GM21529 (cell line): ENCODE data around the gene VAPA.
"Not testable (repeated sequence)": the region's sequence is repeated elsewhere in the genome, so short reads cannot be mapped to it uniquely, and the experiment has no call there.

ENCODE experiments used
- ATAC-seq: cut with Tn5 transposase; IDR thresholded peaks from one replicate; pipeline ENCODE4 v1.9.1; 2021; ENCODE audit not compliant: unreplicated experiment

Gene VAPA

DNA sequence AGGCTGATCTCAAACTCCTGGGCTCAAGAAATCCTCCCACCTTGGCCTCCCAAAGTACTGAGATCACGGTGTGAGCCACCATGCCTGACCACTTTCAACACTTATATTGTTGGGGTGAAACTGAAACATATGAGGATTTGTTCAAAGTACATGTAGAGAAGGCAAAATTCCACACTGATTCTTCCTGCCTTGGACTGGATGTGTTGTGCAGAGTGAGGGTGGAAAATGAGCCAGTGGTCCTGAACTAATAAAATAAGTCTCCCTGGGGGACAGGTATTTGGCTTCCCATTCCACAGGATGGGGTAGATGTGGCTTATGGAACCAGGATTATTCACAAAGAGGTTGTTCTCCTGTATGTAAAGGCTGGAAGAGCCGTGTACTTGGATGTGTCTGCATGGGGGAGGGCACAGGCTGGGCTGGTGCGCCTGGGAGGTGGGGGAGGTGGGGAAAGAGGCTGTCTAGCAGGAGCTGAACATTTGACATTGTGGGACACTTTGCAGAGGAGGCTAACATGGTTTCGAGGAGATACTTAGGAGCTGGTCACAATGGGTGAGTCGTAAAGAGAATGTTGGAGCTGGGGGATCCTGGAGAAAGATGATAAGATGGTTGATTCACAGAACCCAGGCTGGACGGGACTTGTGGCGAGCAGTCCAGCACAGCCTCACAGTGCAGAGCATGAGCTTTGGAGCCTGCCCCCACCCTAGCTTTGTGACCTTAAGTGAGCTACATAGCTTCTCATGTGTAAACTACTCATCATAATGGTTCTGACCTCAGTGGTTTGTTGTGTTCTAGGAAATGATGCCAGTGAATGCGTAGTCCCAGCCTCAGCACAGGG lies 28.4 kb upstream of the VAPA start, which contains the start of gene TXNDC2:
TSS of gene TXNDC2 (plus strand) at position 804 of the 835 bp plus-strand sequence. CDS start 708 bp downstream, outside the sequence.
- ATAC-seq: no peak

DNA sequence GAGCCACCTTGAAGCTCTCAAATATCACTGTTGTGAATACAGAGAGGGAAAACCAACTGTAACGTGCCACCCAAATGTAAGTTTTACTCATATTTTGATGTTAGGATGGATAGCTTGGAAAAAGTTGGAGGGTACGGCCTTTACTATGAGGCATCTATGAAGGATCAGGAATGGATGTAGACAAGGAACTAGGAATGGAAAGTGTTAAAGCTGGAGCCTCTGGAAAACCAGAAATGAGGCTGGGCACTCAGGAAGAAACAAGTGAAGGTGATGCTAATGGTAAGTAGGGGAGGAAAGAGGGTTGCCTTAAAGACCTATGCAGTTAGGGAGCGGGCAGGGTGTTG lies 27.8 kb upstream of the VAPA start:
- no peak for ATAC-seq

- ATAC-seq: no peak
Measured at GRCh38 chr18:9887992-9888391, 25.8 kb upstream of the VAPA start.

DNA sequence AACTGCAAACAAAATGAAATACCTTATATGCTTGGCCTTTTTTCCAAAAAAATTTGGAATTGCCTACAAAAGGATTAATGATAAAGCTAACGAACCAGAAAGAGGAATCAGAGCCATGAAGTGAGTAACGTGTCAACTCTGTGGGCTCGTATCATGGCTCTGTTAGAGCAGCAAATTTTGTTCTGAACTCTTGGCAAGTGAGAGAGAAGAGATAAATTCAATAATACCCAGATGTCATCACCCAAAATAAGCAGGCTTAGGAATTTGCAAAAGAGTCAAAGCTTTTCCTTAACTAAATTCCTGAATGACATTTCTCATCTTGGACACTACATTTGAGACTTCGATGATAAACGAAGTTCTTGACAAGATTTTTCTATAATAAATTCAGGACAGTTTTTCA lies 23.6 kb upstream of the VAPA start:
- no peak for ATAC-seq

DNA sequence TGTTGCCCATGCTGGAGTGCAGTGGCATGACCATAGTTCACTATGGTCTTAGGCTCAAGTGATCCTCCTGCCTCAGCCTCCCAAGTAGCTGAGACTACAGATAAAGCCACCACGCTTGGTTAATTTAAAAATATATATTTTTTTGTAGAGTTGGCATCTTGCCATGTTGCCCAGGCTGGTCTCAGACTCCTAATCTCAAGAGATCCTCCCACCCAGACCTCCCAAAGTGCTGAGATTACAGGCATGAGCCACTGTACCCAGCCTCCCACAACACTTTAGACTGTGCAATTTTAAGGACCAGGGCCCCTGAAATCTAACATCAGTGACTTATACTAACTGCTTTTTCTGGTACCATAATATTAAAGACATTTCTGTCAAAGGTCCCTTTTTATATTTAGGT lies 22.9 kb upstream of the VAPA start:
- ATAC-seq: no peak

- ATAC-seq: not testable (repeated sequence)
Measured at GRCh38 chr18:9891515-9891914, 22.3 kb upstream of the VAPA start.

GRCh38 chr18:9894454-9895068 lies 19.3 kb upstream of the VAPA start:
- no peak for ATAC-seq

DNA sequence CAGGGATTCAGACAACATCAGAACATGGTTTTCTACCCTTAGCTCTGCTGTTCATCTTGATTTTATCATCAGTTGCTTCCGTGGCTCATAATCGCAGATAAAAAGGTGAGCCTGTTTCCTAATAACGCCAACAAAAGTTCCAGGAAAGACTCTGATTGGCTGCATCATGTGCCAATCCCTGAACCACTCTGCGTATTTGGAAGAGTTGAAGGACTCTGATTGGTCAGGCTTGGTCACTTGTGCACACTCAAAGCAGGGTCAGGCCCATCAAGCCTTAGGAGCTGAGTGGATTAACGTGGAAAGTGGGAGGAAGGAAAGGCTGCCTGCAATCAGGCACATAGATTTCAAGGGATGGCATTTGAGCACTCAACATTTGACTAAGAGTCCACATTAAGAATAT lies 16.7 kb upstream of the VAPA start:
- no peak for ATAC-seq

GRCh38 chr18:9897787-9898291 lies 16.0 kb upstream of the VAPA start:
- not testable (repeated sequence) for ATAC-seq

DNA sequence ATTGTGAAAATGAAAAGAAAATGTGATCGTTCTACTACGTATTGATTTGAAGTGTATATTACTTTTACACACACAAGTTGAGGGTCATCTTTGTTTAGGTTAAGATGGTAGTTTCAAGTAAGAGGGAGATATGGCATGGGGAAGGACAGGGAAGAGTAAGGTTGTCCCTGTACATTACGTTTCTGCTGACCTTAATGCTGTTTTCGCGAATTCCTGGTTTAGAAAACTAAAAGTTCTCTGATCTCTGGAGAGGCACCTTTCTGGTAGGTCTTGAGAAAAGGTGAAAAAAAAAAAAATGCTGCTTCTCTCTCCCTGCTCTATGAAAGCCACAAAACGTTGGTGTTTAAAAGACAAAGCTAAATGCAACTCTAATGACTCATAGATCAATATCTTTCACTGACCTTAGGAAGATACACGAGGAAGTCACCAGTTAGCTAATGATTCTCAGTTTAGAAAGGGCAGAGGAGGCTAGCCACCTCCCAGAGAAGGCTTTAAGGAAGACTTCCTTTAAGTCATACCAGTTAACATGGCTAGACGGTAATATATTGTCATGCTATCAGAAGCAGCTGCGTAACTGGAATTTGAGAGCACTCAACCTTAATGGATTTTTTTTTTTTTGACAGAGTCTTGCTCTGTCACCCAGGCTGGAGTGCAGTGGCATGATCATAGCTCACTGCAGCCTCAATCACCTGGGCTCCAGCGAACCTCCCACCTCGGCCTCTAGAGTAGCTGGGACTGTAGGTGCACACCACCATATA lies 14.8 kb upstream of the VAPA start:
- ATAC-seq: no peak

- ATAC-seq: not testable (repeated sequence)
Measured at GRCh38 chr18:9899550-9899930, 14.3 kb upstream of the VAPA start.

DNA sequence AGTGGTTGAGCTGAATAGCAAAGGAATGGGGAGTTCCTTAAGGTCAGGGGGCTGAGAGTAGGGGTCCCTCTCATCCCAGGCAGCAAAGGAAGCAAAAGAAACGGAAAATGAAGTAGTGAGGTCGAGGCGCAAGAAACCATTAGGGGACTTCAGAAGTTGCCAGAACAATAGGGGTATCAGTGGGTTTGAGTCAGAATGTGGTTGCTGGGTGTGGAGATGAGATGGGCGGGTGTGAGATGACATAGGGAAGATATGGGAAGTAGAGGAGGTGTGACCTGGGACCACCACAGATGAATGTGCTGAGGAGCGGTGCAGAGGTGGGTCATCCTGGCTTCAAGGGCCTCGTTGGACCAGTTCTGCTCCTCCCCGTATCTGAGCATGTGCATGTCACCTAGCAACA lies 13.1 kb upstream of the VAPA start:
- no peak for ATAC-seq

DNA sequence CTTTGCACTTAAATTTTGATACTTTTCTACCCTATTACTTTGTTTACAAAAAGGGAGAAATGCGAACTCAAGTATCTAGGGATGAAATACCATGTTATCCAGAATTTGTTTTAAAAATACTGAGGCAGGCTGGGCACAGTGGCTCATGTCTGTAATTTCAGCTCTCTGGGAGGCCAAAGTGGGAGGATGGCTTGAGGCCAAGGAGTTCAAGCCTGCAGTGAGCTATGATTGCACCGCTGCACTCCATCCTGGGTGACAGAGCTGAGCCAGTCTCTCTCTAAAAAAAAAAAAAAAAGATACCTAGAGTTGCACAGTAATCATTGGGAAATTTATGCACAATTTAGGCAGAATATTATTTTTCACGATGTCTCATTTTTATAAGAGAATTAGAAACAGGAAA lies 12.4 kb upstream of the VAPA start:
- ATAC-seq: no peak

- ATAC-seq: not testable (repeated sequence)
Measured at GRCh38 chr18:9902264-9902663, 11.6 kb upstream of the VAPA start.

DNA sequence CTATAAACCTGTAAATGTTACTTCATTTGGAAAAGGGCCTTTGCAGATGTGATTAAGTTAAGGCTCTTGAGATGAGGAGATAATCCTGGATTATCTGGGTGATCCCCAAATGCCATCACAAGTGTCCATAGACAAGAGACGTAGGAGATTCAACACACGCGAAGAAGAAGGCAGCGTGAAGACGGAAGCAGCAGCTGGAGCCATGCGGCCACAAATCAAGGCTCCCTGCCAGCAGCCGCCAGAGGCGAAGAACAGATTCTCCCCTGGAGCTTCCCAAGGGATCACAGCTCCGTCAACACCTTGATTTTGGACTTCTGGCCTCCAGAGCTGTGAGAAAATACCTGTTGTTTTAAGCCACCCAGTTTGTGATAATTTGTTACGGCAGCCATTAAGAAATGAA lies 11.0 kb upstream of the VAPA start:
- ATAC-seq: no peak

GRCh38 chr18:9905401-9905922 lies 8.4 kb upstream of the VAPA start:
- ATAC-seq: no peak

DNA sequence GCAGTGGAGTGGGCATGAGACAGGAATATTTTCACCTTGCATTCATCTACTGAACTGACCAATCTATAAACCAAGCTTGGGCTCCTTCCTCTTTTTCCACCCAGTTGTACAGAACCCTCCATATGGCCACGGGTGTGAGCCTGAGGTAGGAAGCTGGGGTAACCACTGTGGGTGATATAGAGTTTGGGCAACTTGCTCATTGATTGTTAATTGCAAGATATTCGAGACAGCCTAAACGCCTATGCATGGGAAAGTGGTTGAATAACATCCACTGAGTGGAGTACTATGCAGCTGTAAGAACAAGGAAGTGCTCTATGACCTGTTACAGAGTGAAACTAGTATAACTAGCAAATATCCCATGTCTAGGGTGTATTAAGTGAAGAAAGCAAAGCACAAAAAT lies 7.3 kb upstream of the VAPA start:
- no peak for ATAC-seq

DNA sequence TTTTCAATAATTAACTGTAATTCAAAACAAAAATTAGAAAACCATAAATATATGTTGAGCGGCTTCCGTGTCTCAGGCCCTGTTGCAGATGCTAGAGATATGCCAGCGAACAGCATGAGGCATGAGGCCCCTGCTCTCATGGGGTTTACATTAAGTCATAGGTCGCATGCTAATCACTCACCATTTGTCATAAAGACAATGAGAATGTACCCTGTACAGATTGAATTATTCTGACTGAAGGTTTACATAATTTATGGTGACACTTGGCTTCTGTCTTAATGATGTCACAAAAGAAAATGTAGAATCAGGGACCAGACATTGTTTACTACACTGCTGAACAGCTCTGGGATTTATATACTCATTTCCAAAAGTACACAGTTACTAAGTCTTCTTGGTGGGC lies 5.9 kb upstream of the VAPA start:
- ATAC-seq: no peak

DNA sequence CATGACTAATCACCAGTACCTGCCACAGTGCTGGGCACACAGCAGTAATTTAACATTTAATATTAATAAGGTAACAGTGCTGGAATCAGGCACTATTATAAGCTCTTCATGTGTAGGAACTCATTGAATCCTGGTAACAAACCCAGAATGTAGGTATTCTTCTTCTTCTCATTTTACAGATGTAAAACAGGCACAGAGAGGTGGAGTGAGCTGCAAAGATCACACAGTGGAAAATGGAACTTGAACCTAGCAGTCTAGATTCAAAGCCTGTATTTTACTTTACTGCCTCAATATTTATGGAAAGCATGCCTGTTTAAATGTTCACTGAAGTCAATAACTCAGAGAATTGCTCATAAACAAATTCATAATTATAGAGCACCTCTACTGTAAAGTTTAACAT lies 3.7 kb upstream of the VAPA start:
- no peak for ATAC-seq

GRCh38 chr18:9910661-9911060 lies 3.2 kb upstream of the VAPA start:
- no peak for ATAC-seq

GRCh38 chr18:9911226-9911625 lies 2.6 kb upstream of the VAPA start:
- ATAC-seq: no peak

GRCh38 chr18:9912285-9912684 lies 1.5 kb upstream of the VAPA start:
- ATAC-seq: not testable (repeated sequence)
